Lower leg skin (tissue), 3 donors: Measurements from ENCODE around the gene PCDHGA10.

Source experiments
- CTCF ChIP-seq, 3 donors: fragments of 450-650 bp; IDR thresholded peaks; one replicate each; pipeline ENCODE4 v1.5.1; 2016; ENCODE audit warnings: antibody characterized with exemption in 3 of 3, mild to moderate bottlenecking in 3 of 3, moderate library complexity in 2 of 3
- POLR2A ChIP-seq, 2 donors: fragments of 450-650 bp; IDR thresholded peaks; one replicate each; pipeline ENCODE4 v1.6.1; 2016 to 2017; ENCODE audit warnings: antibody characterized with exemption in 2 of 2, mild to moderate bottlenecking in 1 of 2, moderate library complexity in 1 of 2

GRCh38 chr5:141420855-141421488 lies 8.2 kb downstream of the PCDHGA10 start, which contains the start of gene PCDHGA11:
- TF ChIP-seq CTCF (IDR thresholded peaks at IDR 0.05) (no peak), POLR2A (IDR thresholded peaks at IDR 0.05) (no peak)
